Measurements from ENCODE around the gene CYP26B1. TPM values are rescaled to one million over a fixed set of nuclear protein-coding genes. Genes with fewer than 3 reads are reported as not detected.

Gene CYP26B1
- total and polyA plus RNA-seq, 2 donors (not counting 3 experiments of a cell fraction or from before 2014, with no cell fraction given): 0.30 to 1.1 TPM

GRCh38 chr2:72144274-72144631, 3.4 kb downstream of the CYP26B1 start:
- BruUV-seq (replicated peaks): no TSS peak
- no peaks in the 10 kb centered on the region for H4K20me1 ChIP-seq (replicated peaks; ENCODE audit: control insufficient read depth, extremely low read depth, insufficient read depth, low read length)
- no peak overlapping the region for H2AFZ ChIP-seq (ENCODE audit: low read depth, low read length)
- CTCF ChIA-PET: no interaction called here
- H3K9ac ChIP-seq (replicated peaks; ENCODE audit: extremely low read depth, insufficient read depth, low read length): no peak overlapping the region
- dilution Hi-C loops (cut with MboI; ENCODE audit: extremely low pct_ligation_motif_present, low sequenced_read_pairs) (no loop called here), intact Hi-C loops (cut with micrococcal nuclease) (no loop called here)
- H3K27ac ChIP-seq (ENCODE audit: insufficient read depth, low read depth, low read length): no peak overlapping the region
- H3K9me1 ChIP-seq (replicated peaks; ENCODE audit: control insufficient read depth, extremely low read depth, insufficient read depth, low read length): no peaks in the 10 kb centered on the region
- H3K36me3 ChIP-seq (ENCODE audit: control insufficient read depth in 2 of 2, extremely low read depth in 1 of 2, insufficient read depth in 2 of 2, low read length in 2 of 2): no peaks in the 10 kb centered on the region
- POLR2A ChIA-PET: no interaction called here
- H3K79me2 ChIP-seq (ENCODE audit: control insufficient read depth, insufficient read depth, low read length): no peaks in the 10 kb centered on the region
- peaks cover 41 to 60% of the 10 kb centered on the region in 2 experiments for H3K27me3 ChIP-seq (ENCODE audit: control insufficient read depth in 2 of 2, insufficient read depth in 2 of 2, low read length in 2 of 2)
- DNase-seq (ENCODE audit: low read depth, low spot score) (no peak), FAIRE-seq (no peak)
- no peaks in the 10 kb centered on the region for H3K9me3 ChIP-seq (replicated peaks; ENCODE audit: control insufficient read depth, insufficient read depth, low read length)
- peaks cover 19% of the 10 kb centered on the region for H3K4me1 ChIP-seq (ENCODE audit: control insufficient read depth, extremely low read depth, insufficient read depth, low read length)
- no peak overlapping the region for H3K4me3 ChIP-seq (replicated peaks in 1 of 3; ENCODE audit: insufficient read depth in 1 of 3, low read depth in 1 of 3, low read length in 3 of 3)
- TF ChIP-seq GATA2 (IDR thresholded peaks at IDR 0.05; ENCODE audit: insufficient read depth, insufficient read length, low read depth, low read length): no peak
- no peak for TF ChIP-seq MAX (IDR thresholded peaks at IDR 0.05; ENCODE audit: insufficient read depth, insufficient read length)
- no peak for TF ChIP-seq POLR2AphosphoS5 (IDR thresholded peaks at IDR 0.05; ENCODE audit: insufficient read depth, low read depth, low read length)
- no peak for TF ChIP-seq JUN (IDR thresholded peaks at IDR 0.05; ENCODE audit: borderline replicate concordance, insufficient read depth, insufficient read length, low read depth)
- no peak for TF ChIP-seq EZH2 (IDR thresholded peaks at IDR 0.05; ENCODE audit: borderline replicate concordance, low read depth, low read length, severe bottlenecking)
- TF ChIP-seq, protein P1, sequence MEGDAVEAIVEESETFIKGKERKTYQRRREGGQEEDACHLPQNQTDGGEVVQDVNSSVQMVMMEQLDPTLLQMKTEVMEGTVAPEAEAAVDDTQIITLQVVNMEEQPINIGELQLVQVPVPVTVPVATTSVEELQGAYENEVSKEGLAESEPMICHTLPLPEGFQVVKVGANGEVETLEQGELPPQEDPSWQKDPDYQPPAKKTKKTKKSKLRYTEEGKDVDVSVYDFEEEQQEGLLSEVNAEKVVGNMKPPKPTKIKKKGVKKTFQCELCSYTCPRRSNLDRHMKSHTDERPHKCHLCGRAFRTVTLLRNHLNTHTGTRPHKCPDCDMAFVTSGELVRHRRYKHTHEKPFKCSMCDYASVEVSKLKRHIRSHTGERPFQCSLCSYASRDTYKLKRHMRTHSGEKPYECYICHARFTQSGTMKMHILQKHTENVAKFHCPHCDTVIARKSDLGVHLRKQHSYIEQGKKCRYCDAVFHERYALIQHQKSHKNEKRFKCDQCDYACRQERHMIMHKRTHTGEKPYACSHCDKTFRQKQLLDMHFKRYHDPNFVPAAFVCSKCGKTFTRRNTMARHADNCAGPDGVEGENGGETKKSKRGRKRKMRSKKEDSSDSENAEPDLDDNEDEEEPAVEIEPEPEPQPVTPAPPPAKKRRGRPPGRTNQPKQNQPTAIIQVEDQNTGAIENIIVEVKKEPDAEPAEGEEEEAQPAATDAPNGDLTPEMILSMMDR (IDR thresholded peaks at IDR 0.05; ENCODE audit: extremely low read depth in 1 of 2, insufficient read depth in 1 of 2, low read depth in 1 of 2, low read length in 2 of 2): no peak
- TF ChIP-seq POLR2A (IDR thresholded peaks at IDR 0.05; ENCODE audit: low read depth, low read length): no peak
- no peak for TF ChIP-seq MYC (IDR thresholded peaks at IDR 0.05; ENCODE audit: low read depth, low read length)
- TF ChIP-seq FOS (IDR thresholded peaks at IDR 0.05; ENCODE audit: borderline replicate concordance, insufficient read depth, low read length): no peak
- H3K4me2 ChIP-seq (ENCODE audit: insufficient read depth, low read length): no peak overlapping the region
